Epidermal melanocyte (primary cell): Measurements from ENCODE around the gene PMFBP1.
A peak's percentile ranks its signal among the peaks of the same experiment; 100 is the strongest.

Experiments used
- DNase-seq: peaks from one replicate; pipeline ENCODE4 v3.0.0; 2011; ENCODE audit warnings: low spot score; ENCODE audit not compliant: insufficient read length

PMFBP1 gene

DNA sequence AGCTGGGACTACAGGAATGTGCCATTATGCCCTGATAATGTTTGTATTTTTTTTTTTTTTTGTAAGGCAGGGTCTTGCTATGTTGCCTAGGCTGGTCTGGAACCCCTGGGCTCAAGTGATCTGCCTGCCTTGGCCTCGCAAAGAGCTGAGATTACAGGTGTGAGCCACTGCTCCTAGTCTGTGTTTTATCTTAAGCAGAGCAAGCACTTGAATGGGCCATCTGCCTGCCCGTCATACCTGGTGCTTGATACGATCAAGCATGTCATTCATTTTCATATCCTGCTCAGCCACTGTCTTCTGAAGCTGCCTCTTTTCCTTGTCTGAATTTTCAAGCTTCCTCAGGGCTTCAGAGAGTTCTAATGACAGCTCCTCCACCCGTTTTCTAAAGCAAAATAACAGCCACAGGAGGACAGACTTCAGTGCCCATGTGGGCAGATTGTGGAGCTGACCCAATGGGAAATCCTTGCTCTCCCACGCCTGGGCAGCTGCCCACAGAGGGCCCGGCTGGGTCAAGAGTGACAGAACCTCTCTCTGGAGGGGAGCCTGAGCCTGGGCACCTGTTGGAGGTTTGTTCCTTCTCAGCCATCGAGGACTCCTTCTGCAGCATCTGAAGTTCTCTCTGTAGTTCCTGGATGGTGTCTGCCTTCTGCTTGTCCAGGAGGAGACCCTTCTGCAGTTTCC lies 41.8 kb downstream of the PMFBP1 start:
- no peak for DNase-seq

DNA sequence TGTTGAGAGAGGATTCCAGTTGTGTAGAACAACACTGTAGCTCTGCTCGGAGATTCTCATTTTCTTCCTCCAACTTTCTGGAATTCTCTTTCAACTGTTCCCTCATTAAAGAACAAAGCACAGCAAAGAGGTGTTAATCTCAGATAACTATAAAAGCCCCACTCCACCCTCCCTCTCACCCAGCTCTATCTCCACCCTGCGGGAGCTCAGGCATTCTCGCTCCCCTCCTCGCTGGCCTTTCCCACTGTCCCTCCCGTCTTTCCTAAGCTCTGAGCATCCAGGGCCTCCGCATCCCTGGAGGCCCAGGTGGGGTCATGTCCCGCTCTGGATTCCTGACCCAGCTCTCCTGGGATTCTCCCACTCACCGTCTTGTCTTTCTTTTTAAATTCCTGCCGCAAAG lies 43.3 kb downstream of the PMFBP1 start:
- no peak for DNase-seq

DNA sequence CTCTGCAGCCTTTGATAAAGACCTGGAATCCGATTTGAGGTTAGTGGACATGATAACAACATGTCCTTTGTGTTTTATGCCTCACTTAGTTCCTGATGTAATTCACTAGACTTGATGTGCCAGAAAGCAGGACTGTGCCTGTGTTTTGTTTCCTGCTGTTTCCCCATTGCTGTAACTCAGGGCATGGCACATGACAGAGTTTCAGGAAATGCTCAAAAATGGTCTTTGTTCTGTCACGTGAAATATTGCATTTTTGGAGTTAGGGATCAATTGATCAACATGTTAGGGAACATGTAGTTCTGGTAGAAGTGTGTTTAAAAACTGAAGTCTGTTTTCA lies 45.6 kb downstream of the PMFBP1 start:
- no peak for DNase-seq

DNA sequence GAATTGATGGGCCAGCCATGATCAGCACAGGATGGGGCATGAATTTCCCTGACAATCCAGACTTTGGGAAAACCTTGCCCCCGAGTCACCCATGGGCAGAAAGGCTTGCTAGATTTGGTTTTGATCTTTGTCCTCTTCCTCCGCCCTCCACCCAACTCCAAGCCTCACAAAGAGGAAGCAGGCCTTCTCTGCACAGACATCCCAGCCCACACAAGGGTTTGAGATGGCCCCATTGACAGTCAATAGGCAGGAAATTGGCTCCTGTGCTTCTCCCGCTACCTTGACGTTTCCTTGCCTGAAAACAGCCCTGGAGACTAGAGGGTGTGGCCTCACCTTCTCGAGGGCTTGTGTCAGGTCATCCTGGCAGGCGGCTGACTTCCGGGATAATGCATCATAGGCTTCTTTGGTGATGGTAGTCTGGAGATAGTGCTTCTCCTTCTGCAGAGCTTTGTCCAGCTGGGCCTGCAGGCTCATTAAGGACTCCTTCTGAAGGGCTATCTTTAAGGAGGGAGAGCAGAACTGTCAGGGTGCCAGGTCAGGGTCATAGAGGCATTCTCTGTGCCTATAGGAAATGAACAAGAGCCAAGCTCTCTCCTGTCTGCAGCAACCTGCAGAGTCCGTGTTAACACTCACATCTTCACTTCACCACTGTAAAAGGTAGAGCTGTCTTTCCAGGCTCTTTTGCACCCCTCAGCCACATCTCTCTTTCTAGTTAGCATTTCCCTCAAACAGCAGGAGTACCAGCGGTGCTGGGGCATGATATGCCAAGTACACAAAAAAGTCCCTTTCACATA lies 46.1 kb downstream of the PMFBP1 start:
- DNase-seq, result no peak

DNA sequence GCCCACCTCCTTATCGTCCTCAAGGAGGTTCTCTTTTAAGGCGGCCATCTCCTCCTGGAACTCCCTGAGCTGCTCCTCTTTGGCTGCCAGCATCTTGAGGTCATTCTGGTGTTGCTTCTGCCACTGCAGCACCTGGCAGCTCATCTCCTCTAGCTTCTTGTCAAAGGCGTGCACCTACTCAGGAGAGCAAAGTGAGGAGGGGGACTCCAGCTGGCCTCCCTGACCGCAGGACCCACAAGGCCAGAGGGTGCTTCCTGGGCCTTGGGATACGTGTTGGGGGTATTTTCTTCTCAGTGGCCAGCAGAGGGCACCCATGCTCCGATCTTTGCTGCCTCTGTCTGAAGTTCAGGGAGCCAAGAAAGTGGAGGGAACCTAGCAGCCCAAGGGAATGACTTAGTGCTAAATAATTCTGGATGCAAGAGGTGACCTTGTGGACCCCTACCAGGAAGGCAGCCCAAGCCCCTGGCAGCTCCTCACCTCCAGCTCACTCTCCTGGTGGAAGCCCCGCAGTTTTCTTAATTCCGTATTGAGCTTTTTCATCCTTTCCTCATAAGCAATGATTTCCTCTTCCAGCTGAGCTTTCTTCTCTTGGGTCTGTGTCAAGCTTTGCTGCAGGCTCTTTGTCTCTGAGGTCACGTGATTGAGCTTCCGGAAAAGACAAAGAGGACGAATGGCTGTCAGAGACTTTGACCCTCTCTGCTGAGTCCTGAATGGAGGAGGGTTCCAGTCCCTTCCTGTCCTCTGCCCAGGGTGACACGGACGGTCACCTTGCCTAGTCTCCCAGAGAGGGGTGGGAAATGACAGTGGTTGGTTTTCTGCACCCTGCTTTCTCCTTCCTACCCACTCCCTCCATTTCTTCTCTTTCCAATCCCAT lies 47.0 kb downstream of the PMFBP1 start:
- peak; percentile 73 for DNase-seq

DNA sequence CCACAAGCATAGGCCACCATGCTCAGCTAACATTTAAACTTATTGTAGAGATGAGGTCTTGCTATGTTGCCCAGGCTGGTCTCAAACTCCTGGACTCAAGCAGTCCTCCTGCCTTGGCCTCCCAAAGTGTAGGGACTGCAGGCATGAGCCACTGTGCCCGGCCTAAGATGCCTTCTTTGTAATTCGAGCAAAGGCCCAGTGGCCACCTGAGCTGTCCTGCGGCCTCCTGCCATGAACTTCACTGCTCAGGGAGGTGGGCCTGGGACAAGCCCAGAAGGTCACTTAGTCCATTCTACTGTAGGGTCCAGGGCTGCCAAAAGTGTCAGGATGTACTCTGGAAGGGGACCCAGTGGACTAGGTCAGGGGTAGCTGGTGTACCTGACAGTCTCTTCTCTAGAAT lies 47.8 kb downstream of the PMFBP1 start:
- no peak for DNase-seq

DNA sequence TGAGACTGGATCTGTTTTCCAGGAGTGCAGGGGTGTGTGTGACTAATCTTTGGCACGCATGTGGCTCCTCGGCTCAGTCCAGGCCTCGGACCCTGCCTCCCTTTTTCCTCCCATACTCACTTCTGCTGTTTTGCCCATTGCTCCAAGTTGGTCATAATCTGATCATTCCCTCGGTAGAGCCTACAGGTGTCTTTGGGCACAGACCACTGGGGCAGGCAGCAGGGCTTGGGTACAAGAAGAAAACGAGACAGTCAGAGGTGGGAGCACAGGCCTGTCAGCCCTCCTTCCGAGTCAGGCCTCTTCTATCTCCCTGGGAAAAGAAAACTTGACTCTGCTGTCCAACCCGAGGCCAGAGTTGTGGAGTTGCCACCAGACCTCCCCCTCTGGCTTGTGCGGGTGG lies 48.5 kb downstream of the PMFBP1 start:
- DNase-seq, result no peak

DNA sequence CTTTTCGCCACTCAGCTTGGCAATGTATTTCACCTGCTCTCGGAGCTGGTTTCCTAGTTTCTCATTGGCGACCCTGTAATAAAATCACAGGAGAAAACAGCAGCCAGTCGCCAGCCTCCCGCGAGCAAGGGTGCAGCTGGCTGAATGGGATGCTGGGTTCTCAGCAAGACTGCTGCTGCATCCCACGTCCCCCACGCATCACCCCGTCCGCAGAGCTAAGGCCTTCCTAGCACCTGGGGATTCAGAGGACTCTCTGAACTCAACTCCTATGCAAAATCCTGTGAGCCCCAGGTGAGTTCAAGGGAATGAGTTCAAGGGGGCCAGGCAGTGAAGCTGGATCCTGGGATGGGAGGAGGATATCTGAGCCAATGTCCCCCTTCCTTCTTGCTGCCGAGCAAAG lies 49.0 kb downstream of the PMFBP1 start:
- no peak for DNase-seq

DNA sequence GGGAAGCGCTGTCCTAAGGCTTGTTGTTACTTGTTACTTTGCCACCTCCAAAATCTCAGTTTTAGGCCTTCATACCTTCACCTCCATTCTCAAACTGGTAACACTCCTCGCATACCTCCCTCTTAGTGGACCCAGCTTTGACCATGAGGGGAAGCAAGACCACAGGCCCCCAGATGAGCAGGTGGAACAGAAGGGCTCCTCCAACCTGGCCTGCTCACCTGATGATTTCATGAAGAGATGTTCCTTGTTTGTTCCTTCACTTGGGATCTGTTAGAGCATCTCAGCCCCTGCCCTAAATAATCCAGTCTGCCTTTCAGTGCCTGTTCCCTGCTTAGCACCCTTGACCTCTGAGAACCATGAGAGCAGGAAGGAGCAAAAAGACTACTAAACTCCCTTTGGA lies 49.6 kb downstream of the PMFBP1 start:
- DNase-seq, result no peak

DNA sequence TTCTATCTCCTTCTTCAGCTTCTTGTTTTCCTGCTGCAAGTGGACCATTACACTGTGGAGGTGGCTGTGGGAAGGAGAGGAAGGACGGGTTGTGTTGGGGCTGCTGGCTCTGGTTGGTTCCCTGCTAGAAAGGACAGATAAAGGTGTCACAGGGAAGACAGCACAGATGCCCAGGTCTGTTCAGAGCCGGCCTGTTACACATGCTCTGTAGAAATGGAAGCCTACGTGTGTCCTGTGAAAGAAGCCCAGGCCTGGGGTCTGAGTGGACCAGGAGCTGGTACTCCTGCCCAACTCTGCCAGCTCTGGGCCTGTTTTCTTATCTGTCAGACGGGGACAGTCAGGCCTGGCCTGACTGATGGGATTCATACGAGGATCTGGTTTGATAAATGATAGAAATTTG lies 51.9 kb downstream of the PMFBP1 start:
- DNase-seq, result no peak

DNA sequence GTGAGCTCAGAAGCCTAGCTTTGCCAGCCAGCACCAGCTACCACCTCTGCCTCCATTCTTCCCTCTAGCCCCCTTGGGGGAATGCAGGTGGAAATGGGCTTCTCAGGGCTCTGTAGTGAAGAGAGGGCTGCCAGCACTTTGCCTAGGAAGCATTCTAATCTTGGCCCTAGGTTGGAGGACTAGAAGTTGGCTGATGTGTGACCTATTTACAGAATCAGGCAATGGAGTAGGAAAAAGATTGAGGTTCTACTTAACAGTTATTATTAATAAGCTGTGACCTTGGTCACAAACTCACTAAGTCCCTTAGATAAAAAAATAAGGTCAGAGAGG lies 58.4 kb downstream of the PMFBP1 start:
- no peak for DNase-seq

DNA sequence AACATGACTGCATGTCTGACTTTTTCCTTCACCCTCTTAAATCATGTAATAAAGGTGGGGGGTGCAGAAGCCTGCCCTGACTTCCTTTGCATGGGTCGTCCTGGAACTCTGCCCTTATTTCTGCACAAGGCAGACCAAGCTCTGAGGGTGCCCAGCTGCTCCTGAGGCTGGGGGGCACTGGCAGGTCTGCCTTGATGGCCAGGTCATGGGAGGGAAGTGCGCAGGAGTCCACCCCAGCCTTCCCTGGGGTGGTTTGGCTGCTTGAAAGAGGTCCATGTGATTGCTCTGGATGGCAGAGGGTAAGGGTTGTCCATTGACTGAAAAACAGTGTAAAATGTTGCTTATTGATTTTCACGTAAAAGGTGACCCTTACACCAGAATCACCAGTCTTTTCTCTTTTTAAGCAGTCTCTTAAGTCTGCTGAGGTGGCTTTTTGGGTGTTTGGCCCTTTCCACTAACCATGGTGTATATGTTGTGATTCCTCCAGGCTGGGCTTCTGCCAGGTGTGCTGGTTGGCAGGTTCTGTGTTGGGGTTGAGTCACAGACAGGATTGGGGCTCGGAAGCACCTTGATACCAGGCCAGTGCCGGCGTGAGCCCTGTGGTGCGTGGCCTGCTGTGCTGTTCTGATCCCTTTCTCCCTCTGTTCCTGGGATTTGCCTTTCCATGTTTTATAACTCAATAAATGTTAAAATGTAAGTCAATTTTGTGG lies 58.9 kb downstream of the PMFBP1 start:
- DNase-seq, result no peak

DNA sequence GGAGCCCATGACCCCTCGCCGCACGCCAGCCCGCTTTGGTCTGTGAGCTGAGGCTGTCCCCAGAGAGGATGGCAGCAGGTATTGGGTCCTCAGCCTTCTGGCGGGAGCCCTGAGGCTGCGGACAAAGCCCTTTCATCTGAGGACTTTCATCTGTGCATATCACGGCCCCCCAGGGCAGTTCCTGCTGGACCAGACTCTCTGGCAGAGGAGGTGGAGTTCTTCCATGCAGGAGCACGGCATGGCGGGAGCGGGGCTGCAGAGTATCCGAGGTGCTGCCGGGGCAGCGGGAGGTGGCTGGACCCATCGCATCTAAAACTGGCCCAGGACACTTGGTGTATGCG lies 59.5 kb downstream of the PMFBP1 start:
- no peak for DNase-seq

DNA sequence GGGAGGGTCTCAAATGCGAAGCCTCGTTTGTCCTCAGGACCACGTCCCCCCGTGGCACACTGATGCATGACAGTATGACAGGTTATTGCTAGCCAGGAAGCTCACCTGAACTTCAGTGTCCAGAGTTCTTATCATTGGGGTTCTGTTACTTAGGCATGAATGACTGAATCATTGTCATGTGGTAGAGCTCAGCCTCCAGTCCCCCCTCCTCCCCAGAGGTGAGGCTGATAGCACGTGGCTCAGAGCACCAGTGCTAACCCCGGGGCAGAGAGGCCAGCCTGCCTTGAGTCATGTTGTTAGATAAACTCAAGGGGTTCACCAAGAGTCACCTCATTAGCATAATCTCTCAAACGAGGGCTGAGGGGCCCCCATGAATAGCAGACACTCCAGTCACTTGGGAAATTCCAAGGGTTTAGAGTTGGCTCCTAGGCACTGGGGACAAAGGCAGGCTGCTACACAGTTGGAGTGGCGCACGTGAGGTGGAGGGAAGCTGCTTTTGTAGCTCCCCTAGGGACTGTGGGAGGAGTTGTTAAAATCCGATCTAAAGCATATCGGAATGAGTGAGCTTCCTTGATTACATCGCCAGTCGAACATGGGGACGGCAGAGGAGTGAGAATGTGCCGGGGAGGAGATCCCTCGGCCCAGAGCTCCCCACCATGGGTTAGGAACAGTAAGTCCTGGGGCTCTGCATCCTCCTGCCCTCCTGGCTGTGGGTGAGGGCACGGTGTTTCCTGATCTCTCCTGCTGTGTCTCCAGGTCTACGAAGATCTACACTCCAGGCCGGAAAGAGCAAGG lies 60.1 kb downstream of the PMFBP1 start:
- no peak for DNase-seq

DNA sequence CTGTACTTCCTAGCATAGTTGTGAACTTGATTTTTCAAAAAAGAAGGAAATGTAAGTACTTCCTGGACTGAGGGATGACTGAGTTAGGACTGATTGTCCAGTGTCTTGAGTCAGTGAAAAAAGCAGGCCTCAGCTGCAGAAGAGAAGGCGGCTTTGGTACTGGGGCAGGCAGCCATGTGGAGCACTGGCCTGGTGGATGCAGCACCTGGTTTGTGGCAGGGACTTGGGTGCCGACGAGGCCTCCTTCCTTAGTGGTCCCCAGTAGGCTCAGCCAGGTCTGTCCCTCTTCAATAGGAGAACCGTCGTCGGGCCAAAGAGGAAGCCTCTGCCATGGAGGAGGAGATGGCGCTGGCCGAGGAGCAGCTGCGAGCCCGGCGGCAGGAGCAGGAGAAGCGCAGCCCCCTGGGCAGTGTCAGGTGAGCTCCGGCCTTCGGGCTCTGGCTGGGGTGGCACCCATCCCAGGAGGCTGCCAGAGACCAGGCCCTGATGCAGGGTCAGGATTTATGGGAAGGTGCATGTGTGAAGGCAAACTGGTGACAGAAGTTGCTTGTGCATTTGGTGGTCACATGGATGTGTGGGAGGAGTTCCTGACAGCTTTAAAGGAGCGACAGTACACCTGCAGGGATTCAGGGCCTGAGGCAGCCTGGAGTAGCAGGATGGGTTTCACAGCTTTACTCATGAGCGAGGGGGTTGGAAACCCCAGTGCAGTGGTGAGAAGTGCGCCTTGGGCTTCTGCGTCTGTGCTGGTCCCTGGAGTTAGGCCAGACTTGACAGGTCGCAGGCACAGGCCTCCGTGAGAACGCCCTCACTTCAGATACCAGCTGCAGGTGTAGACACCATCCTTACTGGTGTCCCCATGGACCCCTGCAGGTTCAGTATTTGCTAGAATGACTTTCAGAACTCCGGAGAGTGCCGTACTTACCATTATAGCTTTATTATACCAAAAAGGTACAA lies 61.0 kb downstream of the PMFBP1 start:
- DNase-seq, result no peak

DNA sequence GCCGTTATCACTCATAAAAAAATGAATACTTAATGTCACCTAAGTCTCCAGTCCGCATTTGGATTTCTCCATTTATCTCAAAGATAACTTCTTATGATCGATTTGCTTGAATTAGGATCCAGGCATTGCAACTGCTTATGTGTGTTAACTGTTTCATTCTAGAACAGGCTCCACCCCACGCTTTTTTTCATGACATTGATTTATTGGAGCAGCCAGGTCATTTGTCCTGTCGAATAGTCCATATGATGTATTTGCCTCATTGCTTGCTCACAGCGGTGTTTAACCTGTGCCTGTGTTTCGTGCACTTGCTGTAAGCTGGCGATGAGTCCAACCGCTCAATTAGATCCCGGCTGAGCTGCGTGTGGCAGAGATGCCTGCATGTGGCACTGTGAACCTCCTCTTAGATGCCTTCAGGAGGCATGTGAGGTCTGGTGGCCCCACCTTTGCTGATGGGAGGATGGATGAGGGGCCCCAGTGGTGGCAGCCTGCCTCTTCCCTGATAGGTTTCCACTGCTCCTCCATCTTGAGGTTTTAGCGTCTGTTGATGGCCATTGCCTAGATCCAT lies 61.9 kb downstream of the PMFBP1 start:
- DNase-seq, result no peak

DNA sequence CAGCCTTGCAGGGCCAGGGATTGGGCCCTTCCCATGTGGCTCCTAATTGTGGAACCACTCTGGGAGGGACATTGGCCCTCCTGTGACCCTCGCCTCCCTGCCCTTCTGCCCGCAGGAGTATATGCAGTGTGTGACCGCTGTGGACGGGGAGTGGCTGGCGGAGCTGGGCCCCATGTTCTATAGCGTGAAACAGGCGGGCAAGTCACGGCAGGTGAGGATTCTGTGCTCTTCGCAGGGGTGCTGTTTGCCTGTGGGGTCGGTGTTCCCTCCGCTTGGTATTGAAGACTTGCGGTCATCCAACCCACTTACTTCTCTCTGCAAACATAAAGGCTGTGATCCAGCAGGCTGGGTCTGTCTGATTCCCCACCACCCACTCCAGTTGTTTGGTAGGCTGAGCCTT lies 62.7 kb downstream of the PMFBP1 start:
- DNase-seq, result no peak

DNA sequence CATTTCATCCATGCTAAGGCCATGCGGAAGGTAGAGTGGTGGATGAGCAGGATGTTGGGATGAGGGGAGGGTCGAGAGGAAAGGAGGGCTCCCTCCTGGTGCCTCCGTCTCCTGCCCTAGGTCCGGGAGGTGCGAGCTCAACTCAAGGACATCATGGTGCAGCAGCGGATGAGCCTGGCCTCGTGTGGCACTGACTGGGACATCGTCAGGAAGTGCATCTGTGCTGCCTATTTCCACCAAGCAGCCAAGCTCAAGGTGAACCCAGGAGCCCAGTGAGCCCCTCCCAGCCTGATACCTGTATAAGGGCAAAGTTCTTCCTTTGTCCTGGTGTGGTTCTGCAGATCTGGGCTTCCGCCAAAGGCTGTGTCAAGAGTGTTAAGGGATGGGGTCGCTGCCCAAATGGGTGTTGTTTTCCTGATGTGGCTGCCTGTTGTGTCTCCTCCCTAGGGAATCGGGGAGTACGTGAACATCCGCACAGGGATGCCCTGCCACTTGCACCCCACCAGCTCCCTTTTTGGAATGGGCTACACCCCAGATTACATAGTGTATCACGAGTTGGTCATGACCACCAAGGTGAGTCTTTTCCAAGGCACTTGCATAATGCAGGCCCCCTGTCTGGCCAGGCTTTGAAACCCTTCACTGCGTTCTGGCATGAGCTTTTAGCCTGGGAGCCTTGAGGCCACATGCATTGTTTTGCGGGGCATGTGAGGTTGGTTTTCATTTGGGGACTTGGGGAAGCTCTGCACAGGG lies 63.4 kb downstream of the PMFBP1 start:
- no peak for DNase-seq

DNA sequence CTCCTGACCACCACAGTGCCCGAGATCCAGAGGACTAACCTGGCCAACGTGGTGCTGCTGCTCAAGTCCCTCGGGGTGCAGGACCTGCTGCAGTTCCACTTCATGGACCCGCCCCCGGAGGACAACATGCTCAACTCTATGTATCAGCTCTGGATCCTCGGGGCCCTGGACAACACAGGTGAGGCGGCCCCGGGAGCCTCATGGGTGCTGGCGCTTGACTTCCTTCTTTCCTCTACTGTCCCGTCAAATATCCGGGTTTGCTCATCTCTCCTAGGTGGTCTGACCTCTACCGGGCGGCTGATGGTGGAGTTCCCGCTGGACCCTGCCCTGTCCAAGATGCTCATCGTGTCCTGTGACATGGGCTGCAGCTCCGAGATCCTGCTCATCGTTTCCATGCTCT lies 64.6 kb downstream of the PMFBP1 start:
- DNase-seq, result no peak
